WTC11 (cell line): ENCODE results near the gene MTG1. TPM values are rescaled to one million over a fixed set of nuclear protein-coding genes. Genes with fewer than 3 reads are reported as not detected.

Experiments
- ATAC-seq: fragments of 200-7000 bp; cut with Tn5 transposase; 2 replicates; pipeline ENCODE4 v1.10.0; 2021; ENCODE audit warnings: mild to moderate bottlenecking, moderate library complexity
- CTCF ChIA-PET: fragments of 300-600 bp; sonication (Branson Sonifier 250); formaldehyde crosslinking; loops from one replicate; lab custom pipeline; 2021; ENCODE audit warnings: antibody characterized with exemption; lab: Charles Lee
- POLR2A ChIA-PET: fragments of 350-600 bp; sonication (Branson Sonifier 250); formaldehyde crosslinking; loops from one replicate; lab custom pipeline; 2021; ENCODE audit warnings: antibody characterized with exemption; lab: Charles Lee
- DNase-seq: peaks from one replicate; pipeline ENCODE4 v3.0.0; 2021; ENCODE audit warnings: low spot score
- H3K27ac Mint-ChIP-seq: 2 replicates; pipeline ENCODE4 v1.8.0; 2021; ENCODE audit warnings: mixed read lengths
- H3K27me3 Mint-ChIP-seq: 2 replicates; pipeline ENCODE4 v1.8.0; 2021; ENCODE audit warnings: low read depth, mild to moderate bottlenecking, moderate library complexity, mixed read lengths
- H3K36me3 Mint-ChIP-seq: 2 replicates; pipeline ENCODE4 v1.8.0; 2021; ENCODE audit warnings: mixed read lengths
- H3K4me1 Mint-ChIP-seq: 2 replicates; pipeline ENCODE4 v1.8.0; 2022; ENCODE audit warnings: mixed read lengths
- H3K4me3 Mint-ChIP-seq: 2 replicates; pipeline ENCODE4 v1.8.0; 2021; ENCODE audit warnings: mild to moderate bottlenecking, moderate library complexity, mixed read lengths
- H3K9me3 Mint-ChIP-seq: 2 replicates; pipeline ENCODE4 v1.8.0; 2021; ENCODE audit warnings: mixed read lengths
- FOXJ3 ChIP-seq: sonication (generic); formaldehyde crosslinking; IDR thresholded peaks from 2 replicates; pipeline ENCODE4 v1.9.0; 2021; ENCODE audit warnings: missing genetic modification reagents, mild to moderate bottlenecking, borderline replicate concordance
- FOXK1 ChIP-seq: sonication (generic); formaldehyde crosslinking; IDR thresholded peaks from 2 replicates; pipeline ENCODE4 v1.8.0; 2022; ENCODE audit warnings: mild to moderate bottlenecking, moderate library complexity, missing genetic modification reagents
- GRHL2 ChIP-seq: fragments of 250-450 bp; sonication (Bioruptor Pico); IDR thresholded peaks from 2 replicates; pipeline ENCODE4 v1.8.0; 2022; ENCODE audit warnings: mild to moderate bottlenecking, moderate library complexity; ENCODE audit not compliant: insufficient replicate concordance, severe bottlenecking
- GTF2I ChIP-seq: fragments of 250-450 bp; sonication (Bioruptor Pico); conservative IDR thresholded peaks from 2 replicates; pipeline ENCODE4 v1.4.0; 2021; ENCODE audit warnings: mild to moderate bottlenecking
- NR2C2 ChIP-seq: sonication (generic); formaldehyde crosslinking; IDR thresholded peaks from 2 replicates; pipeline ENCODE4 v1.8.0; 2022; ENCODE audit warnings: mild to moderate bottlenecking, missing genetic modification reagents
- OVOL2 ChIP-seq: fragments of 250-450 bp; sonication (Bioruptor Pico); IDR thresholded peaks from 2 replicates; pipeline ENCODE4 v1.9.0; 2021; ENCODE audit warnings: mild to moderate bottlenecking, borderline replicate concordance
- SMAD3 ChIP-seq: sonication (generic); formaldehyde crosslinking; IDR thresholded peaks from 2 replicates; pipeline ENCODE4 v1.8.0; 2022; ENCODE audit warnings: missing genetic modification reagents, mild to moderate bottlenecking, borderline replicate concordance
- SMAD4 ChIP-seq: sonication (generic); formaldehyde crosslinking; IDR thresholded peaks from 2 replicates; pipeline ENCODE4 v1.8.0; 2022; ENCODE audit warnings: mild to moderate bottlenecking, missing genetic modification reagents
- TEAD4 ChIP-seq: sonication (generic); formaldehyde crosslinking; IDR thresholded peaks from 2 replicates; pipeline ENCODE4 v1.8.0; 2022; ENCODE audit warnings: mild to moderate bottlenecking, missing genetic modification reagents
- ZNF423 ChIP-seq: fragments of 250-450 bp; sonication (Bioruptor Pico); IDR thresholded peaks from 2 replicates; pipeline ENCODE4 v2.1.2; 2022; ENCODE audit warnings: mild to moderate bottlenecking, moderate library complexity
- total RNA-seq: library from RNA; stranded (reverse); gene quantifications from 3 replicates; pipeline ENCODE4 v1.2.3, GENCODE V29; 2021
- TF ChIP-seq, protein P1 (sequence below): fragments of 250-450 bp; sonication (Bioruptor Pico); IDR thresholded peaks from 2 replicates; pipeline ENCODE4 v2.1.2; 2022; ENCODE audit warnings: mild to moderate bottlenecking, moderate library complexity
- TF ChIP-seq, protein P2 (sequence below): sonication (generic); formaldehyde crosslinking; IDR thresholded peaks from 2 replicates; pipeline ENCODE4 v1.8.0; 2022; ENCODE audit warnings: mild to moderate bottlenecking, missing genetic modification reagents
- TF ChIP-seq, protein P3 (sequence below): sonication (generic); formaldehyde crosslinking; IDR thresholded peaks from 2 replicates; pipeline ENCODE4 v1.8.0; 2022; ENCODE audit warnings: missing genetic modification reagents
- TF ChIP-seq, protein P4 (sequence below): sonication (generic); formaldehyde crosslinking; IDR thresholded peaks from 2 replicates; pipeline ENCODE4 v1.8.1; 2022; ENCODE audit warnings: missing genetic modification reagents, borderline replicate concordance
- TF ChIP-seq, protein P5 (sequence below): sonication (generic); formaldehyde crosslinking; IDR thresholded peaks from 2 replicates; pipeline ENCODE4 v1.8.1; 2022; ENCODE audit warnings: mild to moderate bottlenecking, moderate library complexity, missing genetic modification reagents
- TF ChIP-seq, protein P6 (sequence below): fragments of 250-450 bp; sonication (Bioruptor Pico); conservative IDR thresholded peaks from 2 replicates; pipeline ENCODE4 v1.9.0; 2021; ENCODE audit warnings: mild to moderate bottlenecking
- TF ChIP-seq, protein P7 (sequence below): sonication (generic); formaldehyde crosslinking; IDR thresholded peaks from 2 replicates; pipeline ENCODE4 v1.8.0; 2023; ENCODE audit warnings: missing genetic modification reagents, mild to moderate bottlenecking, borderline replicate concordance
- TF ChIP-seq, protein P8 (sequence below): fragments of 250-450 bp; sonication (Bioruptor Pico); IDR thresholded peaks from 2 replicates; pipeline ENCODE4 v1.9.0; 2021; ENCODE audit warnings: moderate library complexity, mild to moderate bottlenecking, inconsistent platforms, borderline replicate concordance

Gene MTG1
- total RNA-seq, 1 experiment from 2014 or later = 63.0 TPM

DNA sequence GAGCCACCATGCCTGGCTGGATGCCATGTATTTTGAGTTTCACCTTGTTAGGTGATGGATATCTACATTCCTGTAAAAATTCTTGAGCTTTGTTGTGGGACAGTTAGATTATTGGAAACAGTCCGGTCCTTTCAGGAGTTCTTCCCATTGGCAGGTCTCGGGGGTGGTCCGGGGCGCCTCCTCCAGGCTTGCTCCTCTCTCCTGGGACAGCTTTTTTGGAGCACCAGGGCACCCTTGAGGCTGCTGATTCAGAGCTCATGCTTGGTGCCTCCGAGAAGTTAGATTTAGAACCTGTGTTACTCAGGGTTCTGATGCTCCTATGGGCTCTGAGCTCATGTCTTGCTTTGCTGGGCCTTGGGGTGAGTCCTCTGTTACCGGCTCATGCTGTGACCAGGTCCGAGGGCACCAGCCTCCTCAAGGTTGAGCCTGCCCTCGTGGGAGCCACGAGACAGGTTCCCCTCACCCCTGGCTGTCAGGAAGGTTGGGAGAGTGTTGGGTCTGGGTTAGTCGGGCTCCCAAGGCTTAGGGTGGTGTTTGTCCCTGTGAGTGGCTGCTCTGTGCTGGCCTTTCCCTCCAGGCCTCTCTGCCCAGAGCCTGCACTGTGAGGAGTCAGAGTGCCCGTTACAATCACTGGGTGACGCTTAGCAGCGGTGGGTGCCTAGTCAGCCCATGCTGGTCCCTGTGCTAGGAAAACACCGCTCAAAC, 24.5 kb downstream of the MTG1 start (continued):
- TF ChIP-seq, protein P1, sequence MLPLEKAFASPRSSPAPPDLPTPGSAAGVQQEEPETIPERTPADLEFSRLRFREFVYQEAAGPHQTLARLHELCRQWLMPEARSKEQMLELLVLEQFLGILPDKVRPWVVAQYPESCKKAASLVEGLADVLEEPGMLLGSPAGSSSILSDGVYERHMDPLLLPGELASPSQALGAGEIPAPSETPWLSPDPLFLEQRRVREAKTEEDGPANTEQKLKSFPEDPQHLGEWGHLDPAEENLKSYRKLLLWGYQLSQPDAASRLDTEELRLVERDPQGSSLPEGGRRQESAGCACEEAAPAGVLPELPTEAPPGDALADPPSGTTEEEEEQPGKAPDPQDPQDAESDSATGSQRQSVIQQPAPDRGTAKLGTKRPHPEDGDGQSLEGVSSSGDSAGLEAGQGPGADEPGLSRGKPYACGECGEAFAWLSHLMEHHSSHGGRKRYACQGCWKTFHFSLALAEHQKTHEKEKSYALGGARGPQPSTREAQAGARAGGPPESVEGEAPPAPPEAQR = no peak
- TF ChIP-seq GTF2I (CRISPR knock-in tag) (no peak), GRHL2 (CRISPR knock-in tag) (no peak), FOXK1 (CRISPR knock-in tag) (no peak), ZNF423 (no peak)
- TF ChIP-seq, protein P2, sequence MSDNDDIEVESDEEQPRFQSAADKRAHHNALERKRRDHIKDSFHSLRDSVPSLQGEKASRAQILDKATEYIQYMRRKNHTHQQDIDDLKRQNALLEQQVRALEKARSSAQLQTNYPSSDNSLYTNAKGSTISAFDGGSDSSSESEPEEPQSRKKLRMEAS = no peak
- TF ChIP-seq, protein P3, sequence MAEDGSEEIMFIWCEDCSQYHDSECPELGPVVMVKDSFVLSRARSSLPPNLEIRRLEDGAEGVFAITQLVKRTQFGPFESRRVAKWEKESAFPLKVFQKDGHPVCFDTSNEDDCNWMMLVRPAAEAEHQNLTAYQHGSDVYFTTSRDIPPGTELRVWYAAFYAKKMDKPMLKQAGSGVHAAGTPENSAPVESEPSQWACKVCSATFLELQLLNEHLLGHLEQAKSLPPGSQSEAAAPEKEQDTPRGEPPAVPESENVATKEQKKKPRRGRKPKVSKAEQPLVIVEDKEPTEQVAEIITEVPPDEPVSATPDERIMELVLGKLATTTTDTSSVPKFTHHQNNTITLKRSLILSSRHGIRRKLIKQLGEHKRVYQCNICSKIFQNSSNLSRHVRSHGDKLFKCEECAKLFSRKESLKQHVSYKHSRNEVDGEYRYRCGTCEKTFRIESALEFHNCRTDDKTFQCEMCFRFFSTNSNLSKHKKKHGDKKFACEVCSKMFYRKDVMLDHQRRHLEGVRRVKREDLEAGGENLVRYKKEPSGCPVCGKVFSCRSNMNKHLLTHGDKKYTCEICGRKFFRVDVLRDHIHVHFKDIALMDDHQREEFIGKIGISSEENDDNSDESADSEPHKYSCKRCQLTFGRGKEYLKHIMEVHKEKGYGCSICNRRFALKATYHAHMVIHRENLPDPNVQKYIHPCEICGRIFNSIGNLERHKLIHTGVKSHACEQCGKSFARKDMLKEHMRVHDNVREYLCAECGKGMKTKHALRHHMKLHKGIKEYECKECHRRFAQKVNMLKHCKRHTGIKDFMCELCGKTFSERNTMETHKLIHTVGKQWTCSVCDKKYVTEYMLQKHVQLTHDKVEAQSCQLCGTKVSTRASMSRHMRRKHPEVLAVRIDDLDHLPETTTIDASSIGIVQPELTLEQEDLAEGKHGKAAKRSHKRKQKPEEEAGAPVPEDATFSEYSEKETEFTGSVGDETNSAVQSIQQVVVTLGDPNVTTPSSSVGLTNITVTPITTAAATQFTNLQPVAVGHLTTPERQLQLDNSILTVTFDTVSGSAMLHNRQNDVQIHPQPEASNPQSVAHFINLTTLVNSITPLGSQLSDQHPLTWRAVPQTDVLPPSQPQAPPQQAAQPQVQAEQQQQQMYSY = no peak
- TF ChIP-seq, protein P4, sequence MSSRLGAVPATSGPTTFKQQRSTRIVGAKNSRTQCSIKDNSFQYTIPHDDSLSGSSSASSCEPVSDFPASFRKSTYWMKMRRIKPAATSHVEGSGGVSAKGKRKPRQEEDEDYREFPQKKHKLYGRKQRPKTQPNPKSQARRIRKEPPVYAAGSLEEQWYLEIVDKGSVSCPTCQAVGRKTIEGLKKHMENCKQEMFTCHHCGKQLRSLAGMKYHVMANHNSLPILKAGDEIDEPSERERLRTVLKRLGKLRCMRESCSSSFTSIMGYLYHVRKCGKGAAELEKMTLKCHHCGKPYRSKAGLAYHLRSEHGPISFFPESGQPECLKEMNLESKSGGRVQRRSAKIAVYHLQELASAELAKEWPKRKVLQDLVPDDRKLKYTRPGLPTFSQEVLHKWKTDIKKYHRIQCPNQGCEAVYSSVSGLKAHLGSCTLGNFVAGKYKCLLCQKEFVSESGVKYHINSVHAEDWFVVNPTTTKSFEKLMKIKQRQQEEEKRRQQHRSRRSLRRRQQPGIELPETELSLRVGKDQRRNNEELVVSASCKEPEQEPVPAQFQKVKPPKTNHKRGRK (CRISPR knock-in tag) = no peak

DNA sequence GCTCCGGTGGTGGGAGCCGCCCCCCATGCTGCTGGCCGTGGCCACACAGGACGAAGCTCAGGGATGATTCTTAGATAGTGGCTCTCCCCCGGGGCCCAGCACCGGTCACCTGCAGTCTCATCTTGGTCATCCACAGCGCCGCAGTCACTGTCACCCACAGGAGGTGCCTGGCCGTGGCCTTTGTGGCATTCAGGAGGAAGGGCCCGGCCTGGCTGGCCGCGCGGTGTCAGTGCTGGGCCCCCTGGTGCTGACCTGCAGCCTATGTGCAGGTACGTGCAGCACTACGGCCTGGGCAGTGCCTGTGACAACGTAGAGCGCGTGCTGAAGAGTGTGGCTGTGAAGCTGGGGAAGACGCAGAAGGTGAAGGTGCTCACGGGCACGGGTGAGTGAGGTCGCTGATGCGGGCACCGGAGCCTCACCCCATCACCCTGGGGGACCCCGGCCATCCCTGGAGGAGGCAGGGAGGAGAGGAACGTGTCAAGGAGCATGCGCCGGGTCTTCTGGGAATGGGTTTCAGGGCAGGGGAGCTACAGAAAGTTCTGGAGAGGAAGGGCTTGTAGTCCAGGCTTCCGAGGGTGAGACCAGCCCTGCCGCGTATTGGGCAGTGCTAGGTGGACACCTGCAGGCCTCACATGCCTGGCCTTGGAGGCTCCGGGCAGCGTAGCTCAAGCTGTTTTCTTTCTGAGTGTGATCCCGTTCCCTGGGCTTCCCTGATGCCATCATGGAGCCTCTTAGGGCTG, 25.4 kb downstream of the MTG1 start:
- ChIA-PET POLR2A (interaction anchor here (0.6 kb wide), 1 partner anchor 180 kb away, joined by 3 read pairs; no protein-coding TSS in a partner anchor), CTCF (interaction anchor here (1.2 kb wide), 1 partner anchor 68 kb away, joined by 3 read pairs; no protein-coding TSS in a partner anchor)
- no peak for DNase-seq
- peak overlapping the region; percentile 76 for H3K27ac Mint-ChIP-seq
- no peaks in the 10 kb centered on the region for H3K4me1 Mint-ChIP-seq
- H3K9me3 Mint-ChIP-seq = peaks cover 10% of the 10 kb centered on the region
- no peak overlapping the region for H3K4me3 Mint-ChIP-seq
- ATAC-seq = no peak
- peaks cover 12% of the 10 kb centered on the region for H3K27me3 Mint-ChIP-seq
- peaks cover 20% of the 10 kb centered on the region for H3K36me3 Mint-ChIP-seq
- TF ChIP-seq TEAD4 = no peak
- no peak for TF ChIP-seq OVOL2 (CRISPR knock-in tag)
- no peak for TF ChIP-seq NR2C2 (CRISPR knock-in tag)
- no peak for TF ChIP-seq SMAD4 (CRISPR knock-in tag)
- no peak for TF ChIP-seq FOXJ3 (CRISPR knock-in tag)
- no peak for TF ChIP-seq SMAD3
- TF ChIP-seq, protein P5, sequence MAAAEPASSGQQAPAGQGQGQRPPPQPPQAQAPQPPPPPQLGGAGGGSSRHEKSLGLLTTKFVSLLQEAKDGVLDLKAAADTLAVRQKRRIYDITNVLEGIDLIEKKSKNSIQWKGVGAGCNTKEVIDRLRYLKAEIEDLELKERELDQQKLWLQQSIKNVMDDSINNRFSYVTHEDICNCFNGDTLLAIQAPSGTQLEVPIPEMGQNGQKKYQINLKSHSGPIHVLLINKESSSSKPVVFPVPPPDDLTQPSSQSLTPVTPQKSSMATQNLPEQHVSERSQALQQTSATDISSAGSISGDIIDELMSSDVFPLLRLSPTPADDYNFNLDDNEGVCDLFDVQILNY (CRISPR knock-in tag) = no peak
- TF ChIP-seq, protein P6, sequence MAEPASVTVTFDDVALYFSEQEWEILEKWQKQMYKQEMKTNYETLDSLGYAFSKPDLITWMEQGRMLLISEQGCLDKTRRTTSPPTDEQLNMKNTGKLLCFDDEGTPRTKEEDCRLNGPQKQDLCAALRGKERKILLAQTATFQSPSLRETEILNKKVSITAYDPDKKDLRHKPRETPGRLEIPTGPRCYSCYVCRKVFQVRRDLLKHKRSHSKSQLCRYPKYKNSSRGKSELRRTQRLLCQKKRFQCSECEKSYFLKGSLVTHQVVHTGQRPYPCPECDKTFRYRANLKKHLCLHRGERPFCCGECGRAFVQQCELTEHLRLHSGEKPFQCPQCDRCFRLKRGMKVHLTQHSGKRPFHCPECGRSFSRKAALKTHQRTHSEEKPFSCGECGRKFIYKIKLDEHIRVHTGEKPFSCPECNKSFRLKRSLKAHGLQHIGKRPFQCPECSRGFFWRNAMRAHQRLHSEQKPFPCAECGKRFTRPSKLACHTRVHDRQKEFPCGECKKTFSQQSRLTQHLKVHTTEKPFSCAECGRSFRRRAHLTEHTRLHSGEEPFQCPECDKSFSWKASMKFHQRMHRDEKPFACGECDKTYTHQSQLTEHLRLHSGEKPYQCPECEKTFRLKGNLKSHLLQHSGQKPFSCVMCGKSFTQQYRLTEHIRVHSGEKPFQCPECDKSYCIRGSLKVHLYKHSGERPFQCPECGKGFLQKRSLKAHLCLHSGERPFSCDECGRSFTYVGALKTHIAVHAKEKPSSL = no peak
- TF ChIP-seq, protein P7, sequence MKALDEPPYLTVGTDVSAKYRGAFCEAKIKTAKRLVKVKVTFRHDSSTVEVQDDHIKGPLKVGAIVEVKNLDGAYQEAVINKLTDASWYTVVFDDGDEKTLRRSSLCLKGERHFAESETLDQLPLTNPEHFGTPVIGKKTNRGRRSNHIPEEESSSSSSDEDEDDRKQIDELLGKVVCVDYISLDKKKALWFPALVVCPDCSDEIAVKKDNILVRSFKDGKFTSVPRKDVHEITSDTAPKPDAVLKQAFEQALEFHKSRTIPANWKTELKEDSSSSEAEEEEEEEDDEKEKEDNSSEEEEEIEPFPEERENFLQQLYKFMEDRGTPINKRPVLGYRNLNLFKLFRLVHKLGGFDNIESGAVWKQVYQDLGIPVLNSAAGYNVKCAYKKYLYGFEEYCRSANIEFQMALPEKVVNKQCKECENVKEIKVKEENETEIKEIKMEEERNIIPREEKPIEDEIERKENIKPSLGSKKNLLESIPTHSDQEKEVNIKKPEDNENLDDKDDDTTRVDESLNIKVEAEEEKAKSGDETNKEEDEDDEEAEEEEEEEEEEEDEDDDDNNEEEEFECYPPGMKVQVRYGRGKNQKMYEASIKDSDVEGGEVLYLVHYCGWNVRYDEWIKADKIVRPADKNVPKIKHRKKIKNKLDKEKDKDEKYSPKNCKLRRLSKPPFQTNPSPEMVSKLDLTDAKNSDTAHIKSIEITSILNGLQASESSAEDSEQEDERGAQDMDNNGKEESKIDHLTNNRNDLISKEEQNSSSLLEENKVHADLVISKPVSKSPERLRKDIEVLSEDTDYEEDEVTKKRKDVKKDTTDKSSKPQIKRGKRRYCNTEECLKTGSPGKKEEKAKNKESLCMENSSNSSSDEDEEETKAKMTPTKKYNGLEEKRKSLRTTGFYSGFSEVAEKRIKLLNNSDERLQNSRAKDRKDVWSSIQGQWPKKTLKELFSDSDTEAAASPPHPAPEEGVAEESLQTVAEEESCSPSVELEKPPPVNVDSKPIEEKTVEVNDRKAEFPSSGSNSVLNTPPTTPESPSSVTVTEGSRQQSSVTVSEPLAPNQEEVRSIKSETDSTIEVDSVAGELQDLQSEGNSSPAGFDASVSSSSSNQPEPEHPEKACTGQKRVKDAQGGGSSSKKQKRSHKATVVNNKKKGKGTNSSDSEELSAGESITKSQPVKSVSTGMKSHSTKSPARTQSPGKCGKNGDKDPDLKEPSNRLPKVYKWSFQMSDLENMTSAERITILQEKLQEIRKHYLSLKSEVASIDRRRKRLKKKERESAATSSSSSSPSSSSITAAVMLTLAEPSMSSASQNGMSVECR (CRISPR knock-in tag) = no peak
- TF ChIP-seq, protein P8, sequence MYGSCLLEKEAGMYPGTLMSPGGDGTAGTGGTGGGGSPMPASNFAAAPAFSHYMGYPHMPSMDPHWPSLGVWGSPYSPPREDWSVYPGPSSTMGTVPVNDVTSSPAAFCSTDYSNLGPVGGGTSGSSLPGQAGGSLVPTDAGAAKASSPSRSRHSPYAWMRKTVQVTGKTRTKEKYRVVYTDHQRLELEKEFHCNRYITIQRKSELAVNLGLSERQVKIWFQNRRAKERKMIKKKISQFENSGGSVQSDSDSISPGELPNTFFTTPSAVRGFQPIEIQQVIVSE = no peak
